Fibroblast of gingiva (primary cell): ENCODE measurements around the gene LRAT.

Experiments used
- DNase-seq: peaks from one replicate; pipeline ENCODE4 v3.0.0-alpha.2; 2011; ENCODE audit warnings: low read depth

Gene LRAT

DNA sequence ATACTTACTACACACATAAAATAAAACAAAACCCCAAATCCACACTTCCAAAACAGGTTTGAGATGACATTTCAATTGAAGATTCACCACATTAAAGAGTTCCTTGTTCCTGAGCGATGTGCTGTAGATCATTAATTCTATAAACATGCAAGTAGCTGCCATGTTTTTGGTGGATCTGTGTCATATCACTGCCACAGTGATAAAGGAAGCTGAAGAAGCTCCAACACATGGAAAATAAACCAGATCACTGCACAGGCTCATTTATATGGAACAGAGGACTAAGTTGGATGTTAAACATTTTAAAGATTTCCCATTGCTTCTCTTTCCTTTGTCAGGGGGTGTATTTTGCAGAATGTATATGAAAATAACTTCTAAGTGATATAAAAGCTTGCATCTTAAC lies 34.5 kb downstream of the LRAT start:
- DNase-seq, result no peak

GRCh38 chr4:154779362-154779947 lies 35.7 kb downstream of the LRAT start:
- DNase-seq, result peak; percentile 28

DNA sequence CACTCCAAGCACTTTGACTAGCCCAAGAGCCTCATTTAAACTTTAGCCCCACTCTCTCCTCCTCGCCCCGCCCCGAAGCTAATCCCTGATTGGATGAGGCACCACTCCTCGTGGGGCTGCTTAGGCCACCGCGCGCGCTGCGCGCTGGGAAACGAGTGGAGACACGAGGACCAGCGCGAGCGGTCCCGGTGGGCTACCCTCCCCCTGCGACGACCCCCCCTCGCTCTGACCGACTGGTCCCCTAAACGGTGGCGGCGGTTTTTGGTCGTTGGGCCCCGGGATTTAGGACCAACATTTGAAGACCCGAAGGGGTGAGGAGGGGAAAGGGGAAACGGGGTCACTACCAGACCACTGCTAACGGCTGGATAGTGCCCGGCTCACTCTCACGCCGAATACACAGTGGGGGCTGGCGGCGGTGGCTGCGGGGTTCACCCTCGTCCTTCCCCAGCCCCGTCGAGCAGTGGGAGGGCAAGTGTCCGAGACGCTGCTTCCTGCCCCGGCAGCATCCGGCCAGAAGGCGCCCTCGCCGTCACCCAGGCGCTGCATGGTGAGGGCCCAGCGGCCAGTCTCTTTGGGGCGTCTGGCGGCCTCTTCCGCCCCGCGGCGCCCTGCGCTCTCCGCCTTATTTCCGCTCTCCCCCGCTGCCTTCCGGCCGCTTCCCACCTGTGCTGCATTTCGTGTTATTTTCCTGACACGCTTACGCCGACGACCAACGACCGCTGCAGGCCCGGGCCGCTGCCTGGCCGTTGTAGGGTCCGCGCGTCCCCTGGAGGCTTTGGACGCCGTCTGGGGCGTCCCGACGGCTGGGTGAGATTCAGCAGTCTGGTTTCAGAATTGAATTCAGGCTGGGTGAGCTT lies 37.6 kb downstream of the LRAT start, which contains the start of gene RBM46:
Gene RBM46, plus strand, starts transcription at position 147 of the 857 bp plus-strand sequence. CDS start 15,481 bp downstream, outside the sequence.
- no peak for DNase-seq

GRCh38 chr4:154781983-154782293 lies 38.1 kb downstream of the LRAT start:
- no peak for DNase-seq
